WI38 (cell line): ENCODE data around the gene TRIM71.

Experiments
- H3K4me3 ChIP-seq: 2 replicates; pipeline ENCODE4 v1.5.1; 2011; ENCODE audit warnings: low read depth, mild to moderate bottlenecking, control low read depth, low read length
- TF ChIP-seq, protein P1 (sequence below): IDR thresholded peaks from 2 replicates; pipeline ENCODE4 v1.5.1; 2012; ENCODE audit warnings: low read depth, mild to moderate bottlenecking, control low read depth, low read length

The TRIM71 gene

DNA sequence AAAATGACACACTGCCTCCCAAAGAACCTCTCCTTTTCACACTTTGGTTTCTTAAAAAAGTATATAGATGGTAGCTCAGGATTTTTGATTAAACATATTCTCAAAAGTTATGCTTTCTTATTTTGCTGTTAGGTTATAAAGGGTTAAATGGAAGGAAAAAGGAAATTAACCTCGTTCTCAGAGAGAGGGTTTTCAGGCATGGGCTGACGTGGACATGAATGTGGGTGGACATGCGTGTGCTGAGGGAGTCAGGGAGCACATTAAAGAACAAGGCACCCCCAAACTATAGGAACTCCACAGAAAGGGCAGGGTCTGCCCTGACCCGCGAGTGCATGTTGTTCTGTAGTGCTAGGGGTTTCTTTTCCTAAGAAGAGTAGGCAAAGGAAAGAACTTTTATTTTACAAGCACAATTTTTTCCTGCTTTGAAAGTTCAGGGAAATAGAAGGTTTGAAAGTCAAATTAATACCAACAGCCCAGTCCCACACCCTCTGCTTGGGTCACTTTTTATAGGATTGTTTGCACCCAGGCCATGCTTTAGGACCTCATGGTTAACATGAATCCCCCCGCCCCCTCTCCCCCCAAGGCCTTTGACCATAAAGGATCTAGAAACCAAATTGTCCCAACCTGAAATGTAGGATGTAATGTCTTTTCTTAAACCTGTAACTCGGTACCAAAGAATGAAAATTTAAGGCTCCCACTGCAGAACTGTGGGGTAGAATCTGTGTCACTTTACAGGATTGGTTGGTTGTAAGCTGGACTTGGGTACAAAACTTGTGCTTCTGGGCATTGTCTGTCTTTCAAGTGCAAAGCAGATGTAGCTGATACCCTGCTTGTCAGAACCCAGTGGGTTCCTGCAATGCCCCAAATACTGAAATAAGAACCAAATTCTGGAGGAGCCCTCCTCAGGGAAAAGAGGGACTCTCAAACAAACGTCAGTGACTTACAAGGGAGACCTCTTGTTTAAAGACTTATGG lies 75.1 kb downstream of the TRIM71 start:
- H3K4me3 ChIP-seq: no peak overlapping the region
- TF ChIP-seq, protein P1, sequence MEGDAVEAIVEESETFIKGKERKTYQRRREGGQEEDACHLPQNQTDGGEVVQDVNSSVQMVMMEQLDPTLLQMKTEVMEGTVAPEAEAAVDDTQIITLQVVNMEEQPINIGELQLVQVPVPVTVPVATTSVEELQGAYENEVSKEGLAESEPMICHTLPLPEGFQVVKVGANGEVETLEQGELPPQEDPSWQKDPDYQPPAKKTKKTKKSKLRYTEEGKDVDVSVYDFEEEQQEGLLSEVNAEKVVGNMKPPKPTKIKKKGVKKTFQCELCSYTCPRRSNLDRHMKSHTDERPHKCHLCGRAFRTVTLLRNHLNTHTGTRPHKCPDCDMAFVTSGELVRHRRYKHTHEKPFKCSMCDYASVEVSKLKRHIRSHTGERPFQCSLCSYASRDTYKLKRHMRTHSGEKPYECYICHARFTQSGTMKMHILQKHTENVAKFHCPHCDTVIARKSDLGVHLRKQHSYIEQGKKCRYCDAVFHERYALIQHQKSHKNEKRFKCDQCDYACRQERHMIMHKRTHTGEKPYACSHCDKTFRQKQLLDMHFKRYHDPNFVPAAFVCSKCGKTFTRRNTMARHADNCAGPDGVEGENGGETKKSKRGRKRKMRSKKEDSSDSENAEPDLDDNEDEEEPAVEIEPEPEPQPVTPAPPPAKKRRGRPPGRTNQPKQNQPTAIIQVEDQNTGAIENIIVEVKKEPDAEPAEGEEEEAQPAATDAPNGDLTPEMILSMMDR: no peak

DNA sequence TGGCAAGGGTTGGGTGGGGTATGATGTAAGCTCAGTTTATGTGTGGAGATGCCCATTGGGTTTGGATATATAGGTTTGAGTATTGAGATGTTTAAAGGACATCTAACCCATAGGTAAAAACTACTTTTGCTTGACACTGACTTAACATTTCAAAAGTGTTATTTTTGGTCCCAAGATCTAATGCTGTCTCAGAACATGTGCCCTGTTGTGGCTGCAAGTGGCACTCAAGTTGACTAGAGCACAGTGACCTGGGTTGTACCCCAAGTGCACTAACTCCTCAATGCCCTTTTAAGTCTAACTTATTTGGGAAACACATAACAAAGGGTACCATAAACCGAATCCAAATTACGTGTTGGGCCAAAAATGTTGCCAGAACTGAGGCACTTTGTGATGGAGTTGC lies 77.2 kb downstream of the TRIM71 start:
- H3K4me3 ChIP-seq: no peak overlapping the region
- TF ChIP-seq, protein P1: no peak

DNA sequence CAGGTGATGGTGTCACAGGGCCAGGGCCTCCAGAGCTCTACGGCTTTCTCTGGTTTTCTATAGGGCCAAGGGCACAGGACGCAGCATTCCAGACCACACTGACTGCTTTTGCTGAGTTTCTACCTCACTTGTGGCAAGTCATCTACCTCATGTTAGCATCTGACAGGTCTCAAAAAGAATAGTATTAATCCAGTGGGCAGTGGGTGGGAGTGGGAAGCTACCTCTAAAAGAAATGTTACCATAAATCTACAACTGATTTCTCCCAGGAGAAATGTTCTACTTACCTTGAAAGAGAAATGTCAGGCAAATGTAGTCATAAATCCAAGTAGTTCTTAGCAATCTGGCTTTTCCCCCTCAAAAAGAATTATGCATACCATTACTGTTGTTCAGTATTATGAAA lies 77.9 kb downstream of the TRIM71 start:
- TF ChIP-seq, protein P1: no peak
- no peak overlapping the region for H3K4me3 ChIP-seq

DNA sequence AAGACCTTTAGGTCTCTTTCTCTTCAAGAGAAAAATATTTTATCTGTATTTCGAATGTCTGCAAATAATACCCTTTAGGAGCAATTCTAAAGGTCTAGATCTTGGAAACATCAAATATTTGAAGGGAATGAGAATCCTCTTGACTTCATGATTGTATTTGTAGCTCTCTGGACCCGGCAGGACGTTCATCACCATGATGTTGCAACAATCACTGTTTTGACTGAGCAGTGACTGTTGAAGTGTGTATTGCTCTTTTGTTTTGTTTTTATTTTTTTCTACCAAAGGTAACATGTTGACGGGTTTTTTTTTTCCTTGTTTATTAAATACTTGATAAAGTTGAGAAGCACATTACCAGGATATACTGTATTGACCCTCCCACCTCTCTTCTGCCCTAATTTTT lies 78.3 kb downstream of the TRIM71 start:
- TF ChIP-seq, protein P1: no peak
- no peak overlapping the region for H3K4me3 ChIP-seq

DNA sequence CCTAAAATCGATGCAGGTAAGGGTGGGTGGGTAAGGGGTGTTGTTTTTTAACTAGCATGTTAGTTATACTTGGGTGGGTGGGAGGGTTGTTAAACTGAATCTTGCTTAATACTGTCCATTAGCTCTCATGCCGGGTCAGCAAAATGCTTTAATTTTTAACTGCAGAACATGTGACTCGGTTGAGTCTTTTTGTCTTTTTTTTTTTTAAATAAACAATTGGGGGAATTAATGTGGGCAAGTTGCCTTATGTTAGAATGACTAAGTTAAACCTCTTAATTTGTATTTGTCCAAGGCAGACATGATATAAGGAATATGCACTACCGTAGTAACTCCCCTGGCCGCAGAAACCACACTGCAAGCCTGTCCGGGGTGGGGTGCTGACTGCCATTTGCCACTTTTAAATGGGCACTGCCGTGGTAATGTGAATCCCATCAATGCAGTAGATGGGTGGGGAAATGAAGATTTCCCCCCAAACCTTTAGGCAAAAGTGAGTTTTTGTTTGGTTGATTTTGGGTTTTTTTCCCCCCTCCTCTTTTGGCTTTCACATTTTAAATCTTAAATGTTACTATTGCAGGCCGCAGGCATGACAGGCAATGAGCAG lies 79.3 kb downstream of the TRIM71 start:
- TF ChIP-seq, protein P1: no peak
- no peak overlapping the region for H3K4me3 ChIP-seq

DNA sequence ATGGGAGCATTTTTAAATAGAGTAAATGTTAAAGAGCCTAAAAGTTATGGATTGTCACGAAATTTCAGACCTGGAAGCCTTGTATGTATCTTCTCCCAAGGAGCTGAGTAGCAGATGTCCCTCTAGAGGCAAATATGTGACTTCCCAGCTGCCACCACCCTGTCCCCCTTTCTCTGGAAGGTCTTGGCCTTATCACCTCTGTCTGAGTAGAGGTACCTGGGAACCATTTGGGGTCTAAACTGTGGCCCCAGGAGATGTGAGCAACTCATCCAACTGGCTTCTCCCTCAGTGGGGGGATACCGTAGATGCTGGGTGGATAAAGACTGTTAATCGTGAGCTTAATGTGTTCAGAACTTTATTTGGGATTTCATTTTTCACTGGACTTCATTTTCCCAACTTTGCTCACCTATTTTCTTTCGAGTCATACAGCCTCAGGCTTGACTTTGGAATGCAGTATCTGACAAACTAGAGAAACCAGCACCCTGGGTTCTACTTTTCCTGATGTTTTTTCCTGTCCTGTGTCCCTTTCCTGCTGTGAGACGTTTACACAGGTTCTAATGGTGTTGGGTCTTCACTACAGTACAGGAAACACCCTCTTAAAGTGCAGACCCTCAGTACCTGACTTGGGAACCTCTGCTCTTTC lies 80.3 kb downstream of the TRIM71 start:
- TF ChIP-seq, protein P1: no peak
- H3K4me3 ChIP-seq: no peak overlapping the region
